A549 (cell line): ENCODE measurements around the gene SIDT2. TPM values are rescaled to one million over a fixed set of nuclear protein-coding genes. Genes with fewer than 3 reads are reported as not detected.

Source experiments
- ATAC-seq, 2 experiments: fragments of 200-7000 bp in 1 of 2; fragments of >200 bp in 1 of 2; cut with Nextera tagmentation in 1 of 2; cut with Tn5 transposase in 1 of 2; 3 replicates each; pipeline versions ENCODE4 v1.8.0 to v1.9.1; 2018 to 2020; ENCODE audit warnings: mild to moderate bottlenecking in 1 of 2, moderate library complexity in 1 of 2
- CTCF ChIA-PET: fragments of 300-600 bp; sonication (Branson Sonifier 250); formaldehyde crosslinking; extraction: SDS; loops from one replicate; lab custom pipeline; 2021; ENCODE audit warnings: antibody characterized with exemption, inconsistent platforms; lab: Yijun Ruan, JAX
- POLR2A ChIA-PET: fragments of 350-600 bp; formaldehyde crosslinking; extraction: SDS; loops from one replicate; lab custom pipeline; 2021; ENCODE audit warnings: antibody characterized with exemption, inconsistent platforms; lab: Yijun Ruan, JAX
- DNase-seq, 2 experiments: peaks; one replicate each; pipeline versions ENCODE4 v3.0.0 to v3.0.0-alpha.2; 2011 to 2016; ENCODE audit warnings: low read depth in 1 of 2, low spot score in 1 of 2
- FAIRE-seq: peaks from 2 replicates; lab custom pipeline; 2011; peaks lifted over from hg19 to GRCh38; lab: Jason Lieb, UNC
- H3K27ac ChIP-seq, 2 experiments: fragments of >200 bp; sonication (Bioruptor Twin); formaldehyde crosslinking; 3 replicates each; pipeline ENCODE4 v1.5.1; 2016 to 2017
- H3K4me1 ChIP-seq: fragments of >200 bp; sonication (Bioruptor Twin); formaldehyde crosslinking; 3 replicates; pipeline ENCODE4 v1.6.1; 2016
- H3K4me2 ChIP-seq: fragments of >200 bp; sonication (Bioruptor Twin); formaldehyde crosslinking; 3 replicates; pipeline ENCODE4 v1.6.1; 2016
- H3K4me3 ChIP-seq: fragments of >200 bp; sonication (Bioruptor Twin); formaldehyde crosslinking; 3 replicates; pipeline ENCODE4 v1.5.1; 2016
- H3K9me3 ChIP-seq: fragments of >200 bp; sonication (Bioruptor Twin); formaldehyde crosslinking; 3 replicates; pipeline ENCODE4 v1.6.1; 2016
- EHMT2 ChIP-seq: fragments of 200-600 bp; sonication (generic); IDR thresholded peaks from 2 replicates; pipeline ENCODE4 v1.6.1; 2016; ENCODE audit warnings: antibody characterized with exemption, low read depth, mild to moderate bottlenecking, moderate library complexity
- EP300 ChIP-seq, 2 experiments: fragments of >200 bp; sonication (Bioruptor Twin); formaldehyde crosslinking; IDR thresholded peaks; 2 replicates in 1 of 2; 3 replicates in 1 of 2; pipeline ENCODE4 v1.6.1; 2016 to 2017
- FOXS1 ChIP-seq: fragments of 250-450 bp; sonication (Bioruptor Pico); IDR thresholded peaks from 2 replicates; pipeline ENCODE4 v1.5.0; 2020; ENCODE audit warnings: mild to moderate bottlenecking, moderate library complexity
- HOXB13 ChIP-seq: fragments of 250-450 bp; sonication (Bioruptor Pico); IDR thresholded peaks from 2 replicates; pipeline ENCODE4 v1.5.0; 2020; ENCODE audit warnings: low read depth, mild to moderate bottlenecking, moderate library complexity
- KDM1A ChIP-seq: fragments of 200-600 bp; sonication (generic); IDR thresholded peaks from 2 replicates; pipeline ENCODE4 v1.6.1; 2016; ENCODE audit warnings: low read depth, mild to moderate bottlenecking
- MAFK ChIP-seq: fragments of 450-650 bp; IDR thresholded peaks from 2 replicates; pipeline ENCODE4 v1.6.1; 2014; ENCODE audit not compliant: partially characterized antibody
- POLR2A ChIP-seq: IDR thresholded peaks from 2 replicates; pipeline ENCODE4 v1.6.1; 2012; ENCODE audit warnings: mild to moderate bottlenecking, low read length
- SREBF2 ChIP-seq: fragments of 450-650 bp; IDR thresholded peaks from 2 replicates; pipeline ENCODE4 v1.6.1; 2014; ENCODE audit warnings: mild to moderate bottlenecking, moderate library complexity
- ZSCAN20 ChIP-seq: fragments of 250-450 bp; sonication (Bioruptor Pico); IDR thresholded peaks from 2 replicates; pipeline ENCODE4 v1.8.0; 2022; ENCODE audit warnings: mild to moderate bottlenecking, moderate library complexity
- WGBS: methylation state at CpG from one replicate; pipeline ENCODE4 v1.1.6; 2017; ENCODE audit errors: missing lambda C conversion rate; 5-methylcytosine and 5-hydroxymethylcytosine counted together
- polyA plus RNA-seq, 4 experiments: library from polyadenylated mRNA; depleted of rRNA in 3 of 4; stranded (reverse); fragments of >200 nt; fragmentation: RNase III in 1 of 4; extraction: RNeasy Plus Mini Kit Qiagen cat#74134 plus additional on column Dnase treatment in 1 of 4; gene quantifications; 2 replicates in 3 of 4; 3 replicates in 1 of 4; pipeline ENCODE4 v1.2.3, GENCODE V29; 2011 to 2017
- TF ChIP-seq, protein P1 (sequence below): IDR thresholded peaks from 2 replicates; pipeline ENCODE4 v1.6.1; 2012
- TF ChIP-seq, protein P2 (sequence below): fragments of 250-450 bp; sonication (Bioruptor Pico); IDR thresholded peaks from 2 replicates; pipeline ENCODE4 v1.5.0; 2020; ENCODE audit warnings: low read depth, mild to moderate bottlenecking, moderate library complexity
- TF ChIP-seq, protein P3 (sequence below): IDR thresholded peaks from 2 replicates; pipeline ENCODE4 v1.6.1; 2012
- TF ChIP-seq, protein P4 (sequence below): IDR thresholded peaks from 2 replicates; pipeline ENCODE4 v1.6.1; 2012; ENCODE audit warnings: low read depth, borderline replicate concordance

Gene SIDT2
- polyA plus RNA-seq, 2 of the 4 experiments (the other 2 are of a cell fraction), result 5.9 to 8.5 TPM

DNA sequence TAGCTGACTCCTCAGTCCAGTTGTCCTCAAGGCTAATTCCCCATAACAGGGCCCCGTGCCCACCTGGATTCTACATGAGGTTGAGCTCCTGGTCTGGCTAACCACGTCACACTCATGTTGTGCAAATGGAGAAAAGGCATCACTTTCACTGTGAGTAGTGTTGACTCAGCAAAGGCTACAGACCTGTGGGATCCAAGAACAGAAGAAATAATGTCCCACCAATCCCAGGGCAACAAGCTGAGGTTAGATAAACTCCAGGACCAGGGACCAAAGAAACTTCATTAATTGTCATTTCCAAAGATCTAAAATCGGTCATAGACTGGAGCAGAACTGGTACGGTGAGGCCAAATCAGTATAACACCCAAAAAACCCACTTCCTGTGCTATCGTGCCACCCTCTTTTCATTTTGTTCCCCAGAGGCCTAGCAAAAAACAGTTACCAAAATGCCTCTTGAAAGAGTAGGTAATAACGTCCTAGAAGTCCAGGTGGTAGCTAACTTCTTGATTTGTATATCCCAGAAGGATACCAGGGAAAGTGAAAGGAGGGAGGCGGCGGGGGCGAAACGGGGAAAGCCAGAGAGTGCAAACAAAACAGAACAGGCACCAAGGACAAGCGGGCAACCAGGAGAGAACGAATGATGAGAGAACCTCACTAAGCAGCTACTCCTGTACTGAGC lies 51.9 kb downstream of the SIDT2 start:
- ChIA-PET POLR2A (no interaction called here), CTCF (interaction anchor here (0.9 to 7.4 kb wide), 6 partner anchors 8 to 439 kb away, joined by 3 to 69 read pairs (median 4); partner anchors contain the start of genes APOA5 and SIDT2)
- ATAC-seq, result no peak
- Histone ChIP-seq H3K4me2 (peak overlapping the region; percentile 89), H3K9me3 (no peaks in the 10 kb centered on the region), H3K4me3 (no peak overlapping the region), H3K4me1 (peaks cover 12% of the 10 kb centered on the region; the same call in 1 of the 3 replicates), H3K27ac (no peak overlapping the region; a peak in 1 of 6 replicates)
- FAIRE-seq, result no peak
- 69% methylated on average over 12 of the region's 12 CpGs for WGBS
- DNase-seq, result no peak
- no peak for TF ChIP-seq POLR2A
- TF ChIP-seq, protein P1, sequence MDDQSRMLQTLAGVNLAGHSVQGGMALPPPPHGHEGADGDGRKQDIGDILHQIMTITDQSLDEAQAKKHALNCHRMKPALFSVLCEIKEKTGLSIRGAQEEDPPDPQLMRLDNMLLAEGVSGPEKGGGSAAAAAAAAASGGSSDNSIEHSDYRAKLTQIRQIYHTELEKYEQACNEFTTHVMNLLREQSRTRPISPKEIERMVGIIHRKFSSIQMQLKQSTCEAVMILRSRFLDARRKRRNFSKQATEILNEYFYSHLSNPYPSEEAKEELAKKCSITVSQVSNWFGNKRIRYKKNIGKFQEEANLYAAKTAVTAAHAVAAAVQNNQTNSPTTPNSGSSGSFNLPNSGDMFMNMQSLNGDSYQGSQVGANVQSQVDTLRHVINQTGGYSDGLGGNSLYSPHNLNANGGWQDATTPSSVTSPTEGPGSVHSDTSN, result no peak
- TF ChIP-seq EHMT2, result no peak
- no peak for TF ChIP-seq HOXB13
- TF ChIP-seq SREBF2, result no peak
- TF ChIP-seq, protein P2, sequence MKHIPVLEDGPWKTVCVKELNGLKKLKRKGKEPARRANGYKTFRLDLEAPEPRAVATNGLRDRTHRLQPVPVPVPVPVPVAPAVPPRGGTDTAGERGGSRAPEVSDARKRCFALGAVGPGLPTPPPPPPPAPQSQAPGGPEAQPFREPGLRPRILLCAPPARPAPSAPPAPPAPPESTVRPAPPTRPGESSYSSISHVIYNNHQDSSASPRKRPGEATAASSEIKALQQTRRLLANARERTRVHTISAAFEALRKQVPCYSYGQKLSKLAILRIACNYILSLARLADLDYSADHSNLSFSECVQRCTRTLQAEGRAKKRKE (CRISPR knock-in tag), result no peak
- no peak for TF ChIP-seq MAFK
- no peak for TF ChIP-seq FOXS1

DNA sequence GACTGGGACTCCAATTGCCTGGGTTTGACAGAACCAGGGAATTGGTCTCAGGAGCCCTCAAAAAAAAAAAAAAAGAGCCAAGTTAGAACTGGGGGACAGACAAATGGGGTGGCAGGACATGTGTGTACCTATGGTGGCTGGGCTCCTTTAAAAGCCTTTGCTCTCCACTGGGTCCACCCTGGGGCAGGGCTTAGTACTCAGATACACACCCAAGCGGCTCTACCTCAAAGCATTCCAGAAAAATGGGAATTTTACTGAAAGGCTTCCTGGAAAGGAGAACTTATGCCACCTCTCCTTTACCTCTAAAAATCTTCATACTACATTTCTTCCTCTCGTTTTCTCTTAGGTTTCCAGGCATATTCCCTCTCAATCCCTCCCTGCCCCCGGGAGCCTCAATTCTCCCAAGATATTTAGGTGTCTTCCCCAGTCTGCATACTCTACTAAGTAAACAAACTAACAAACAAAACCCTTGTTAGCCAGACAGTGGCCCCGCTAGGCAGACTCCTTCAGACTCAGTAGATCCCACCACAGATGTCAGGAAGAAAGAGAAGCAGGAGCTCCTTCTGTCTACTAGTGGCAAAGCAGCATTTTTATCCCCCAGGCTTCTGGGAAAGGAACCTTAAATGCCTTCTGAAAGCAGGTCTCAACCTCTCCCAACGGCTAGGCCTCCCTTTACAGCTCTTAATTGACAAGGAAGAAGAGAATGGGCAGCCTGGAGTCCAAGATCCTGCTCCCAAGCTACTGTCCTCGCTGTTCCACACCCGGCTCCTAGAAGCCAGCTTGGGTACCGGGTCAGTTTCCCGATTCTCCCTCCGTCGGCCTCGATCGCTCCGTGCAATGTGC lies 52.7 kb downstream of the SIDT2 start:
- Histone ChIP-seq H3K9me3 (no peaks in the 10 kb centered on the region), H3K27ac (peak overlapping the region; percentile 82 to 100), H3K4me1 (peaks cover 12% of the 10 kb centered on the region; the same call in 1 of the 3 replicates), H3K4me2 (peak overlapping the region; percentile 89), H3K4me3 (peak overlapping the region; percentile 60)
- TF ChIP-seq, protein P3, sequence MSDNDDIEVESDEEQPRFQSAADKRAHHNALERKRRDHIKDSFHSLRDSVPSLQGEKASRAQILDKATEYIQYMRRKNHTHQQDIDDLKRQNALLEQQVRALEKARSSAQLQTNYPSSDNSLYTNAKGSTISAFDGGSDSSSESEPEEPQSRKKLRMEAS, result 0 out of 2 replicates have a peak, but pooled peaks have one; percentile 0
- TF ChIP-seq ZSCAN20 (CRISPR knock-in tag) (no peak), KDM1A (no peak)
- TF ChIP-seq, protein P4, sequence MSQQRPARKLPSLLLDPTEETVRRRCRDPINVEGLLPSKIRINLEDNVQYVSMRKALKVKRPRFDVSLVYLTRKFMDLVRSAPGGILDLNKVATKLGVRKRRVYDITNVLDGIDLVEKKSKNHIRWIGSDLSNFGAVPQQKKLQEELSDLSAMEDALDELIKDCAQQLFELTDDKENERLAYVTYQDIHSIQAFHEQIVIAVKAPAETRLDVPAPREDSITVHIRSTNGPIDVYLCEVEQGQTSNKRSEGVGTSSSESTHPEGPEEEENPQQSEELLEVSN, result no peak
- ATAC-seq, result peak in 1 of 2 experiments; percentile 23; a peak in 1 of 6 replicates
- CTCF ChIA-PET, result interaction anchor here (0.7 to 7.4 kb wide), 9 partner anchors 9 to 440 kb away, joined by 3 to 69 read pairs (median 3); partner anchors contain the start of genes APOA5 and SIDT2
- DNase-seq, result no peak
- 4% methylated on average over 13 of the region's 14 CpGs for WGBS
- no peak for FAIRE-seq
- POLR2A ChIA-PET, result interaction anchor here (0.9 to 1.5 kb wide), 2 partner anchors 96 to 440 kb away, joined by 3 to 4 read pairs; partner anchors contain the start of genes APOA5 and CEP164

DNA sequence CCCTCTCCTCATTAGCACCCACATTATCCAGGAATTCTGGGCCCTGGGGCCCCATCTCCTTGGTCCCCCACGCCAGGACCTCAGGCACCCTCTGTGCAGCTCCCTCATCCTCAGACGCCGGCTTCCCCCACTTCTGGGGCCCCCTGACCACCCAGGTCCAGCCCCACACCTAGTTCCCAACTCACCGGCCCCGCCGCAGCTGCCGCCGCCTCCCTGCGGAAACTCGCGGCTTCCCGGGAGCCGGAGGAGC lies 53.2 kb downstream of the SIDT2 start, which contains the start of gene PCSK7:
PCSK7 (minus strand) TSS at position 232 of the 250 bp plus-strand sequence. CDS start 2,229 bp downstream, outside the sequence.
- Histone ChIP-seq H3K27ac (peak within 1 kb of the TSS; percentile 82 to 100), H3K4me2 (peak within 1 kb of the TSS; percentile 89), H3K4me3 (peak within 1 kb of the TSS; percentile 60), H3K4me1 (peaks cover 12% of the 10 kb centered on the region; the same call in 1 of the 3 replicates), H3K9me3 (no peaks in the 10 kb centered on the region)
- WGBS, result 0% methylated on average over 3 of the region's 13 CpGs
- DNase-seq, result peak in 1 of 2 experiments; percentile 77
- TF ChIP-seq POLR2A (peak; percentile 41), EP300 (IDR thresholded peaks at IDR 0.05) (no peak)
- no peak; a peak in 2 of 6 replicates for ATAC-seq
- POLR2A ChIA-PET, result interaction anchor here (0.9 to 1.5 kb wide), 2 partner anchors 96 to 441 kb away, joined by 3 to 4 read pairs; partner anchors contain the start of genes APOA5 and CEP164
- CTCF ChIA-PET, result interaction anchor here (0.7 to 1.4 kb wide), 6 partner anchors 9 to 352 kb away, joined by 3 read pairs; no protein-coding TSS in a partner anchor
- no peak for FAIRE-seq
